SK-MEL-5 (cell line): ENCODE data around the gene BAIAP2. TPM values are rescaled to one million over a fixed set of nuclear protein-coding genes. Genes with fewer than 3 reads are reported as not detected.
"Not testable (repeated sequence)": the region's sequence is repeated elsewhere in the genome, so short reads cannot be mapped to it uniquely, and the experiment has no call there.

Experiments
- DNase-seq: peaks from one replicate; pipeline ENCODE4 v3.0.0-alpha.2; 2016; ENCODE audit warnings: low read depth, low spot score
- in situ Hi-C: cut with HindIII; loops from 2 replicates; pipeline ENCODE4 v1.10.0; 2016; ENCODE audit warnings: low sequenced_read_pairs, high pct_unique_total_duplicates, low pct_unique_long_range_greater_than_20kb
- total RNA-seq: library from RNA; depleted of rRNA; stranded (reverse); fragments of >200 nt; shearing (Covaris generic); gene quantifications from 2 replicates; pipeline ENCODE4 v1.2.3, GENCODE V29; 2014

Gene BAIAP2
- total RNA-seq, 1 experiment from 2014 or later, result 26.7 TPM

- in situ Hi-C loops, result no loop called here
Measured at GRCh38 chr17:81068411-81069134, 33.6 kb downstream of the BAIAP2 start.

GRCh38 chr17:81069135-81069645 lies 34.2 kb downstream of the BAIAP2 start:
- in situ Hi-C loops, result no loop called here
- DNase-seq, result no peak

More at GRCh38 chr17:81068411-81069134, 33.6 kb downstream of the BAIAP2 start:
- DNase-seq, result no peak

GRCh38 chr17:81070541-81071246 lies 35.7 kb downstream of the BAIAP2 start:
- in situ Hi-C loops, result no loop called here
- DNase-seq, result no peak

GRCh38 chr17:81071761-81072741 lies 37.1 kb downstream of the BAIAP2 start:
- no peak for DNase-seq
- in situ Hi-C loops, result no loop called here

GRCh38 chr17:81073967-81074839 lies 39.3 kb downstream of the BAIAP2 start:
- in situ Hi-C loops, result no loop called here
- no peak for DNase-seq

DNA sequence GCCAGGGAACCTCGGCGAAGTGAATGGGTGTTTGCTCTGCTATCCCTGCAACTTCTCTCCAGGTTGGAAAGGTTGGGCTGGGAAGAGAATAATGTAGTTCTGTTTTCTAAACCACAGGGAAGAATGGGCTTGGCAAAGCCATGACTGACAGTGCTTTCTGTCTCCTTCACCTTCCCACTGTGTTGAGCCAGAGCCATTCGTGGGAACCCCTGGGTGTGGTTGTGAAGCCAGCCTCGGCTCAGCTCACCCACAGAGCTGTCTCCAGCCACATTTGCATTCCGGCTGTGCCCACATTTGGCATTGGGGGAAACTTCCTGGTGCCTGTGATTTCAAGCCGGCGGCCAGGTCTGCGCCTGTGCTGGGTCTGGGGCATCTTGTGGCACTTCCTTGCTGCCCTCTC lies 39.9 kb downstream of the BAIAP2 start:
- DNase-seq, result no peak
- in situ Hi-C loops, result no loop called here

DNA sequence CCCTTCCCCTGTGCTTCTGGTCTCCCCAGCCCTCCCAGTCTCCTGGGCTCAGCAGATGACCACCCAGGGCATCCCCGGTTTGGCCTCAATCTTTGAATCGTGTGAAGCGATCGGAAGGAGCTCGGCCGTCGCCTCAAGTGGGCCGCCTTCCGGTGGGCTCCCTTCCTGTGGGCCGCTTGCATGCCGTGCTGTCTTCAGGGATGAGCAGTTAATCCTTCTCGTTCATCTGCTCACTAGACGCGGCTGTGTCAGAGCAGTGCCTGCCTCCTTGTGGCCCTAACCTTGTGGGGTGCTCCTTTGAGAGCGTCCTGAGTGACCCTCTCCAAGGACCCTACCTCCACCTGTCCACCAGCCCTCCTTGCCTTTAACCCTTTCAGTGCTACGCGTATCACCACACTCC lies 40.4 kb downstream of the BAIAP2 start:
- in situ Hi-C loops, result no loop called here
- DNase-seq, result no peak

- in situ Hi-C loops, result no loop called here
- DNase-seq, result no peak
Measured at GRCh38 chr17:81076141-81076679, 41.3 kb downstream of the BAIAP2 start.

- in situ Hi-C loops, DNase-seq: not testable (repeated sequence)
Measured at GRCh38 chr17:81078026-81078913, 43.3 kb downstream of the BAIAP2 start.

GRCh38 chr17:81080019-81080418 lies 45.1 kb downstream of the BAIAP2 start:
- in situ Hi-C loops, result no loop called here
- no peak for DNase-seq

DNA sequence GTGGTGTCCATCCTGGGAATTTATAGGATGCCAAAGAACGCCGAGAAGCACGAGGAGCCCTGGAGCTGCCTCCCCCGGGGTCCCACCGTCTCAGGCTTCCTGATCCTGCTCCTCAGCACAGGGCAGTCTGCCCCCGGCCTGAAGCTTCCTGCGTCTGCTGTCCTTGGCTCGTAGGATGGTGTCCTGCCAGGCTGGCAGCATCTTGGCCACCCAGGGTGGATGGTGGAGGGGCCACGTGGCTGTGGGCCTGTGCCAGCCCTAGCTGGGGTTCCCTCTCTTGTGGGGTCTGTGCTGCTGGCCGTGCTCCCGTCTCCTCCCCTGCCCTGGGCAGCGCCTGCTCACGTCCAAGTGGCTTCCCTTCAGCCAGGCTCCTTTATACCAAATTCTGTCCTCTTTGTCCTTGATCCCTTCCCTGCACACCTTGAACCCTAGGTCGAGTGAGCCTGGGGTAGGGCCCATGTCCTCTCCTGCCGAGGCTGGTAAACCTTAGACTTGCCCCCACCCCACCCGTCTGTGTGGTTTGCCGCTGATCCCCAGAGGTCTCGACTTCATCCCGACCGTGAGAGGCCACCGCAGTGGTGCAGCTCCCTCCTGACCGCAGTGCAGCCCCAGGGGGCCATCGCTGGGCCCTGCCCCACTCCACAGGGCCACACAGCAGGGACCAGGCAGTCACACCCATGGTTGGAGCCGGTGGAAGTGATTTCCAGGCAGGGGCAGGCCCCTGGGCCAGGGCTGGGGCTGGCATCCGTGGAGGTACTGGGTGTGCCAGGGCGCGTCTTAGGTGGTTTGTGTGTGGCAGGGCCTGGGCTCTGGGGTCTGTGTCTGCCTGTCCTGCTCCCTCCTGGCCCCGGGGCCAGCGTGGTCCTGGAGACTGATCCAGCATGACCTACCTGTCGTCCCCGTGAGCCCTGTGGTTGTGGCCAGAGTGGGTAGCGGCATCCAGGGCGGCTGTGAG lies 46.5 kb downstream of the BAIAP2 start:
- no peak for DNase-seq
- in situ Hi-C loops, result no loop called here

GRCh38 chr17:81082177-81083073 lies 47.5 kb downstream of the BAIAP2 start:
- in situ Hi-C loops, result no loop called here
- DNase-seq, result no peak

- DNase-seq, result no peak
- in situ Hi-C loops, result no loop called here
Measured at GRCh38 chr17:81083125-81083765, 48.3 kb downstream of the BAIAP2 start.
